IPS-18a (cell line): ENCODE measurements around the gene FDX1.
A peak's percentile ranks its signal among the peaks of the same experiment; 100 is the strongest.
"Not testable (repeated sequence)": the region's sequence is repeated elsewhere in the genome, so short reads cannot be mapped to it uniquely, and the experiment has no call there.

Experiments
- H3K27ac ChIP-seq: one replicate; pipeline ENCODE4 v1.5.1; 2013; ENCODE audit warnings: low read length
- H3K27me3 ChIP-seq: one replicate; pipeline ENCODE4 v1.6.1; 2013; ENCODE audit warnings: mild to moderate bottlenecking, low read length; ENCODE audit not compliant: control insufficient read depth, insufficient read depth
- H3K36me3 ChIP-seq: one replicate; pipeline ENCODE4 v1.6.1; 2013; ENCODE audit warnings: low read depth, low read length; ENCODE audit not compliant: control insufficient read depth
- H3K4me1 ChIP-seq: one replicate; pipeline ENCODE4 v1.6.1; 2013; ENCODE audit warnings: low read depth, low read length; ENCODE audit not compliant: control insufficient read depth
- H3K4me3 ChIP-seq: one replicate; pipeline ENCODE4 v1.5.1; 2013; ENCODE audit warnings: low read length
- H3K9ac ChIP-seq: one replicate; pipeline ENCODE4 v1.6.1; 2013; ENCODE audit warnings: mild to moderate bottlenecking, low read length, moderate library complexity
- H3K9me3 ChIP-seq: one replicate; pipeline ENCODE4 v1.6.1; 2013; ENCODE audit warnings: low read depth, low read length; ENCODE audit not compliant: control insufficient read depth

The FDX1 gene

DNA sequence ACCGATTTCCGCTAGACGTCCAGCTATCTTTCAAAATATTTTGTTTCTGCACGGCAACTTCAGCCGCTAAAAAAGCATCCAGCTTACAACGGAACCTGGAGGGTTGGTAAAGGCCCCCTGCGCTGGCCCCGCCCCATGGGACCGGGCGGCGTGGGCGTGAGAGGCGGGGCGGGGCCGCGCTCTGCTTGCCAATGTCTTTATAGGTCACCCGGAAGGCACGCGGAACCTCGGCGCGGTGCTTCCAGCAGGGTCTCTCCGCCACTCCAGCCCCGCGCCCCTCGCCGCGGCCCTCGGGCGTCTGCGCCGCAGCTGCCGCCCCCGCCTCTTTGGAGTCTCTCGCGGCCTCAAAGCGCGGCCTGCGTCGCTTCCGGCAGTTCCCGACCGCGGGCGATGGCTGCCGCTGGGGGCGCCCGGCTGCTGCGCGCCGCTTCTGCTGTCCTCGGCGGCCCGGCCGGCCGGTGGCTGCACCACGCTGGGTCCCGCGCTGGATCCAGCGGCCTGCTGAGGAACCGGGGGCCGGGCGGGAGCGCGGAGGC is at the start of gene FDX1:
Gene FDX1, plus strand, starts transcription at position 218 of the 536 bp plus-strand sequence. Its CDS starts 173 bp downstream, at position 391.
- H3K36me3 ChIP-seq = no peaks in the 10 kb centered on the region
- H3K4me3 ChIP-seq = peak within 1 kb of the TSS; percentile 93
- H3K27ac ChIP-seq = peak within 1 kb of the TSS; percentile 18
- H3K9me3 ChIP-seq = no peaks in the 10 kb centered on the region
- peaks cover 9% of the 10 kb centered on the region for H3K4me1 ChIP-seq
- H3K27me3 ChIP-seq = no peaks in the 10 kb centered on the region
- peak within 1 kb of the TSS; percentile 77 for H3K9ac ChIP-seq

GRCh38 chr11:110380836-110381622 is 48.7 kb upstream of the FDX1 start:
- no peaks in the 10 kb centered on the region for H3K9me3 ChIP-seq
- no peaks in the 10 kb centered on the region for H3K36me3 ChIP-seq
- H3K27ac ChIP-seq = no peak overlapping the region
- H3K4me3 ChIP-seq = no peak overlapping the region
- H3K4me1 ChIP-seq = peaks cover 4% of the 10 kb centered on the region
- no peak overlapping the region for H3K9ac ChIP-seq
- no peaks in the 10 kb centered on the region for H3K27me3 ChIP-seq

DNA sequence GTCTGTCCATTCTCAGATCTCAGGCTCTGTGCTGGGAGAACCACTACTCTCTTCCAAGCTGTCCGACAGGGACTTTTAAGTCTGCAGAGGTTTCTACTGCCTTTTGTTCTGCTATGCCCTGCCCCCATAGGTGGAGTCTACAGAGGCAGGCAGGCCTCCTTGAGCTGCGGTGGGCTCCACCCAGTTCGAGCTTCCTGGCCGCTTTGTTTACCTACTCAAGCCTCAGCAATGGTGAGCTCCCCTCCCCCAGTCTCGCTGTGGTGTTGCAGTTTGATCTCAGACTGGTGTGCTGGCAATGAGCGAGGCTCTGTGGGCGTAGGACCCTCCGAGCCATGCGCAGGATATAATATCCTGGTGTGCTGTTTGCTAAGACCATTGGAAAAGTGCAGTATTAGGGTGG is 41.5 kb upstream of the FDX1 start:
- not testable (repeated sequence) for H3K4me1 ChIP-seq, H3K9ac ChIP-seq, H3K36me3 ChIP-seq

DNA sequence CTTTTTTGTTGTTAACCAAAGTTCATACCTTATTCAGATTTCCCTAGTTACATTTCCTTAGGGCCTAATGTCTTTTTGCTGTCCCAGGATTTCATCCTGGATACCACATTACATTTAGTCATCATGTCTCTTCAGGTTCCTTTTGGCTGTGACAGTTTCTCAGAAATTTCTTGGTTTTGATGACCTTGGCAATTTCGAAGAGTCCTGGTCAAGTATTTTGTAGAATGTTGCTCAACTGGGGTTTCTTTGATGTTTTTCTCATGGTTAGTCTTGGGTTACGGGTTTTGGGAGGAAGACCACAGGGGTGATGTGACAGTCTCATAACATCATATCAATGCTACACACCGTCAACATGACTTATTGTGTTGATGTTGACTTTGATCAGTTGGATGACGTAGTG is 39.8 kb upstream of the FDX1 start:
- H3K27me3 ChIP-seq = no peaks in the 10 kb centered on the region
- no peak overlapping the region for H3K9ac ChIP-seq
- H3K9me3 ChIP-seq = no peaks in the 10 kb centered on the region
- no peak overlapping the region for H3K4me3 ChIP-seq
- H3K36me3 ChIP-seq = no peaks in the 10 kb centered on the region
- no peaks in the 10 kb centered on the region for H3K4me1 ChIP-seq
- H3K27ac ChIP-seq = no peak overlapping the region

More for the DNA sequence above, 41.5 kb upstream of the FDX1 start:
- not testable (repeated sequence) for H3K27me3 ChIP-seq, H3K4me3 ChIP-seq, H3K27ac ChIP-seq, H3K9me3 ChIP-seq

GRCh38 chr11:110392056-110392455 is 37.7 kb upstream of the FDX1 start:
- no peaks in the 10 kb centered on the region for H3K9me3 ChIP-seq

DNA sequence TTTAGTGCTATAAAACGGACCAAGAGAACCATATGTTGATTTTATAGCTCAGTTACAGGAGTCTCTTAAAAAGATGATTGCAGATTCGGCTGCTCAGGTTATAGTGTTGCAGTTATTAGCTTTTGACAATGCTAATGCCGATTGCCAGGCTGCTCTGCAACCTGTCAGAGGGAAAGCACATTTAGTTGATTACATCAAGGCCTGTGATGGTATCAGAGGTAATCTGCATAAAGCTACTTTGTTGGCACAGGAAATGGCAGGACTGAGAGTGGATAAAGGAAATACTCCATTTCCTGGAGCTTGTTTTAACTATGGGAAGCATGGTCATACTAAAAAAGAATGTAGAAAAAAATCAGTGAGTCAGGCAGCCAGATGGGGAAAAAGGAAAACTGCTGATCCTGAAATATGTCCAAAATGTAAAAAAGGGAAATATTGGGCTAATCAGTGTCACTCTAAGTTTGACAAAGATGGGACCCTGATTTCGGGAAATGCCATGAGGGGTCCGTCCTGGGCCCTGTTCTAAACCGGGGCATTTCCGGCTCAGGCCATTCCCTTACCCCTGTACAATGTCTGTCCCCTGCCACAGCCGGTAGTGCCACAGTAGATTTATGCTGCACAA is 32.0 kb upstream of the FDX1 start:
- not testable (repeated sequence) for H3K4me3 ChIP-seq, H3K4me1 ChIP-seq, H3K27ac ChIP-seq, H3K36me3 ChIP-seq, H3K9ac ChIP-seq, H3K9me3 ChIP-seq, H3K27me3 ChIP-seq

More at GRCh38 chr11:110392056-110392455, 37.7 kb upstream of the FDX1 start:
- no peaks in the 10 kb centered on the region for H3K36me3 ChIP-seq
- no peaks in the 10 kb centered on the region for H3K27me3 ChIP-seq
- no peak overlapping the region for H3K9ac ChIP-seq
- no peak overlapping the region for H3K27ac ChIP-seq
- H3K4me3 ChIP-seq = no peak overlapping the region
- no peaks in the 10 kb centered on the region for H3K4me1 ChIP-seq

- not testable (repeated sequence) for H3K9me3 ChIP-seq
These were observed 26.2 kb upstream of the FDX1 start for GRCh38 chr11:110403585-110403984.

GRCh38 chr11:110405636-110406035 is 24.1 kb upstream of the FDX1 start:
- not testable (repeated sequence) for H3K36me3 ChIP-seq, H3K27me3 ChIP-seq, H3K4me3 ChIP-seq, H3K9me3 ChIP-seq, H3K27ac ChIP-seq, H3K4me1 ChIP-seq, H3K9ac ChIP-seq

More at GRCh38 chr11:110403585-110403984, 26.2 kb upstream of the FDX1 start:
- not testable (repeated sequence) for H3K4me1 ChIP-seq, H3K4me3 ChIP-seq, H3K9ac ChIP-seq, H3K27ac ChIP-seq, H3K27me3 ChIP-seq, H3K36me3 ChIP-seq

GRCh38 chr11:110407315-110407714 is 22.4 kb upstream of the FDX1 start:
- H3K27ac ChIP-seq = no peak overlapping the region

GRCh38 chr11:110409174-110409573 is 20.6 kb upstream of the FDX1 start:
- no peak overlapping the region for H3K9ac ChIP-seq
- H3K27me3 ChIP-seq = no peaks in the 10 kb centered on the region
- H3K4me1 ChIP-seq = no peaks in the 10 kb centered on the region
- H3K27ac ChIP-seq = no peak overlapping the region
- peaks cover 4% of the 10 kb centered on the region for H3K9me3 ChIP-seq
- no peaks in the 10 kb centered on the region for H3K36me3 ChIP-seq
- no peak overlapping the region for H3K4me3 ChIP-seq

More at GRCh38 chr11:110407315-110407714, 22.4 kb upstream of the FDX1 start:
- no peak overlapping the region for H3K4me3 ChIP-seq
- no peak overlapping the region for H3K9ac ChIP-seq
- peaks cover 4% of the 10 kb centered on the region for H3K9me3 ChIP-seq
- no peaks in the 10 kb centered on the region for H3K4me1 ChIP-seq
- H3K36me3 ChIP-seq = no peaks in the 10 kb centered on the region
- H3K27me3 ChIP-seq = no peaks in the 10 kb centered on the region

DNA sequence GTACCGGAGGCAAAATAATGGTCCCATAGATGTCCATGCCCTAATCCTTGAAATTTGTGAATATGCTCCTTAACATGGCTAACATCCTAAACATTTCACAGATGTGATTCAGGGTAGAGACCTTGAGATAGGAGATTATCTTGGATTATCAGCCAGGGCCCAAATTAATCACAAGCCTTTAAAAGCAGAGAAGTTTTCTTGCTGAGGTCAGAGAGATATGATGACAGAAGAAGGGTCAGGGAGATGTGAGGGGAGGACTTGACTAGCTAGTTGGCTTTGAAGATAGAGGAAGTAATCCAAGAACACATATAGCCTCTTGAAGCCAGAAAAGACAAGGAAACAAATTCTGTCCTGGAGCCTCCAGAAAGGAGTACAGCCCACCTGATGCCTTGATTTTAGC is 19.1 kb upstream of the FDX1 start:
- H3K9ac ChIP-seq = no peak overlapping the region
- no peak overlapping the region for H3K4me3 ChIP-seq
- no peak overlapping the region for H3K27ac ChIP-seq
- H3K4me1 ChIP-seq = no peaks in the 10 kb centered on the region
- H3K9me3 ChIP-seq = peaks cover 4% of the 10 kb centered on the region
- H3K27me3 ChIP-seq = no peaks in the 10 kb centered on the region
- H3K36me3 ChIP-seq = no peaks in the 10 kb centered on the region
